GM18507 (cell line): ENCODE data around the gene TXNRD1.

ENCODE experiments used
- DNase-seq: peaks from one replicate; pipeline ENCODE4 v3.0.0; 2011; ENCODE audit warnings: low read depth; ENCODE audit not compliant: insufficient read length; ENCODE audit errors: extremely low spot score
- FAIRE-seq: peaks from 2 replicates; lab custom pipeline; 2011; peaks lifted over from hg19 to GRCh38; lab: Jason Lieb, UNC

The TXNRD1 gene

GRCh38 chr12:104339663-104340062 is 124.1 kb downstream of the TXNRD1 start:
- FAIRE-seq = no peak

GRCh38 chr12:104340177-104340576 is 124.6 kb downstream of the TXNRD1 start:
- FAIRE-seq (no peak), DNase-seq (no peak)

More at GRCh38 chr12:104339663-104340062, 124.1 kb downstream of the TXNRD1 start:
- no peak for DNase-seq

GRCh38 chr12:104340925-104341611 is 125.5 kb downstream of the TXNRD1 start:
- DNase-seq = no peak
- no peak for FAIRE-seq

- no peak for FAIRE-seq
- DNase-seq = no peak
These were observed 126.6 kb downstream of the TXNRD1 start for GRCh38 chr12:104342147-104342546.

- FAIRE-seq (no peak), DNase-seq (no peak)
These were observed 127.2 kb downstream of the TXNRD1 start for GRCh38 chr12:104342635-104343249.

GRCh38 chr12:104344682-104345081 is 129.1 kb downstream of the TXNRD1 start:
- FAIRE-seq (no peak), DNase-seq (no peak)

- DNase-seq (no peak), FAIRE-seq (no peak)
These were observed 129.9 kb downstream of the TXNRD1 start for GRCh38 chr12:104345234-104346066.

GRCh38 chr12:104347374-104348075 is 131.9 kb downstream of the TXNRD1 start:
- DNase-seq (no peak), FAIRE-seq (no peak)

- FAIRE-seq (no peak), DNase-seq (no peak)
These were observed 132.9 kb downstream of the TXNRD1 start for GRCh38 chr12:104348283-104348993.

GRCh38 chr12:104348994-104349494 is 133.5 kb downstream of the TXNRD1 start:
- DNase-seq (no peak), FAIRE-seq (no peak)

GRCh38 chr12:104350211-104351056 is 134.9 kb downstream of the TXNRD1 start:
- DNase-seq = no peak
- FAIRE-seq = no peak

GRCh38 chr12:104351057-104351983 is 135.7 kb downstream of the TXNRD1 start:
- FAIRE-seq = no peak

GRCh38 chr12:104352106-104352713 is 136.6 kb downstream of the TXNRD1 start:
- DNase-seq (no peak), FAIRE-seq (no peak)

More at GRCh38 chr12:104351057-104351983, 135.7 kb downstream of the TXNRD1 start:
- DNase-seq = no peak

GRCh38 chr12:104353012-104353981 is 137.7 kb downstream of the TXNRD1 start:
- no peak for DNase-seq
- no peak for FAIRE-seq

GRCh38 chr12:104354167-104354867 is 138.7 kb downstream of the TXNRD1 start:
- DNase-seq (no peak), FAIRE-seq (no peak)
